Heart left ventricle (tissue), 16 donors: ENCODE data around the gene CNGB1. TPM values are rescaled to one million over a fixed set of nuclear protein-coding genes. Genes with fewer than 3 reads are reported as not detected.

Experiments
- ATAC-seq, 4 donors: fragments of 200-7000 bp; cut with Tn5 transposase; one replicate each; pipeline ENCODE4 v1.9.1; 2020 to 2022; ENCODE audit warnings: moderate library complexity in 4 of 4, mild to moderate bottlenecking in 3 of 4, moderate number of reproducible peaks in 1 of 4
- DNase-seq, 5 donors: peaks; one replicate each; pipeline ENCODE4 v3.0.0-alpha.2; 2020
- H3K27ac ChIP-seq, 12 donors: fragments of 200-600 bp; sonication (generic) in 4 of 12; one replicate each; pipeline versions ENCODE4 v1.5.0 to v1.8.0; 2016 to 2022; ENCODE audit warnings: mild to moderate bottlenecking in 2 of 12
- H3K27me3 ChIP-seq, 9 donors: fragments of 200-600 bp; sonication (generic) in 2 of 9; one replicate each; pipeline versions ENCODE4 v1.5.1 to v1.8.0; 2016 to 2022; ENCODE audit warnings: mild to moderate bottlenecking in 3 of 9
- H3K36me3 ChIP-seq, 9 donors: fragments of 200-600 bp; sonication (generic) in 2 of 9; one replicate each; pipeline versions ENCODE4 v1.5.0 to v1.8.0; 2018 to 2022; ENCODE audit warnings: mild to moderate bottlenecking in 2 of 9
- H3K4me1 ChIP-seq, 12 donors: fragments of 200-600 bp; sonication (generic) in 4 of 12; one replicate each; pipeline versions ENCODE4 v1.5.0 to v1.8.0; 2016 to 2022; ENCODE audit warnings: mild to moderate bottlenecking in 3 of 12
- H3K4me3 ChIP-seq, 12 donors: fragments of 200-600 bp; sonication (generic) in 4 of 12; one replicate each; pipeline versions ENCODE4 v1.5.0 to v1.8.0; 2017 to 2022; ENCODE audit warnings: mild to moderate bottlenecking in 9 of 12, moderate library complexity in 4 of 12
- H3K9me3 ChIP-seq, 12 donors: fragments of 200-600 bp; sonication (generic) in 4 of 12; one replicate each; pipeline versions ENCODE4 v1.5.0 to v1.8.0; 2016 to 2022; ENCODE audit warnings: mild to moderate bottlenecking in 1 of 12
- CTCF ChIP-seq, 12 donors: fragments of 200-600 bp; sonication (generic) in 4 of 12; IDR thresholded peaks; one replicate each; pipeline versions ENCODE4 v1.5.0 to v1.8.0; 2018 to 2022; ENCODE audit warnings: antibody characterized with exemption in 12 of 12, mild to moderate bottlenecking in 5 of 12
- POLR2A ChIP-seq, 2 donors: fragments of 450-650 bp; IDR thresholded peaks; one replicate each; pipeline ENCODE4 v1.6.1; 2017; ENCODE audit warnings: antibody characterized with exemption in 2 of 2, mild to moderate bottlenecking in 2 of 2, moderate library complexity in 2 of 2
- WGBS, 4 donors: extraction: QIAGEN DNeasy Blood & Tissue Kit in 2 of 4; methylation state at CpG; one replicate each; pipeline versions ENCODE4 v1.1.5 to v1.1.7; 2013 to 2018; 5-methylcytosine and 5-hydroxymethylcytosine counted together
- intact Hi-C, 10 donors: fragments of 100-400 bp; cut with DNase I; formaldehyde crosslinking; loops; one replicate each; pipeline versions ENCODE4 v1.11.1 to v1.14.2; 2022
- polyA plus RNA-seq, 2 donors: library from polyadenylated mRNA; stranded (reverse); fragments of 200-250 nt; gene quantifications; one replicate each; pipeline ENCODE4 v1.2.3, GENCODE V29; 2013
- total RNA-seq, 9 donors: library from RNA; depleted of rRNA in 2 of 9; stranded (reverse); fragments of >200 nt in 2 of 9; fragmentation: NEBNext Ultra II Directional in 3 of 9; extraction: Animal tissue kit (Norgen Biotek cat#: 25700) in 3 of 9; gene quantifications; one replicate each; pipeline versions ENCODE4 v1.1.0 to v1.2.4, GENCODE V29; 2016 to 2023
- donor health status: ischemic (EF 13 %, LVEDD 7.1; RV severe dilation, severe dysfunction).
- donor health status: healthy with polysubstance abuse.
- donor health status: DM: no; HTN: yes; CAD: no.
- donor health status: DM: no; HTN: no; CAD: no.
- donor health status: ischemic (EF 25% LVEDD 6.9; RV normal size, moderate dysfunction).
- donor health status: ischemic (EF 25% LVEDD 5.7; RV mildly dilated, moderate dysfunction).
- donor health status: healthy.
- donor health status: DM: yes; HTN: yes; CAD: no.
- donor health status: ischemic (EF 35%, LVEDD 5.7; RV mildly dilated, moderate dysfunction).
- donor health status: nonischemic (EF 11% LVEDD 7.7; RV severe dilation, severe dysfunction).
- donor health status: DM: yes; HTN: yes; CAD: no.
- donor health status: PGD.
- donor health status: ischemic (EF 29% LVEDD 5.4; RV normal size, mild dysfunction).
- donor health status: nonischemic (EF 23%, LVEDD 6.1; RV moderate dilation, normal function).

The CNGB1 gene
- total and polyA plus RNA-seq, 11 donors, result not detected

GRCh38 chr16:57960826-57961472 is 10.0 kb downstream of the CNGB1 start:
- no peaks in the 10 kb centered on the region for H3K9me3 ChIP-seq
- H3K27me3 ChIP-seq, result no peaks in the 10 kb centered on the region
- no peak overlapping the region for H3K27ac ChIP-seq
- intact Hi-C loops, result no loop called here
- TF ChIP-seq CTCF (IDR thresholded peaks at IDR 0.05) (no peak), POLR2A (IDR thresholded peaks at IDR 0.05) (no peak)
- no peaks in the 10 kb centered on the region for H3K36me3 ChIP-seq
- H3K4me3 ChIP-seq, result no peak overlapping the region
- DNase-seq (no peak), ATAC-seq (no peak)
- H3K4me1 ChIP-seq, result no peaks in the 10 kb centered on the region
- WGBS, 4 donors, result 84 to 88% (median 87%) methylated on average over 6 to 7 of the region's 7 CpGs

DNA sequence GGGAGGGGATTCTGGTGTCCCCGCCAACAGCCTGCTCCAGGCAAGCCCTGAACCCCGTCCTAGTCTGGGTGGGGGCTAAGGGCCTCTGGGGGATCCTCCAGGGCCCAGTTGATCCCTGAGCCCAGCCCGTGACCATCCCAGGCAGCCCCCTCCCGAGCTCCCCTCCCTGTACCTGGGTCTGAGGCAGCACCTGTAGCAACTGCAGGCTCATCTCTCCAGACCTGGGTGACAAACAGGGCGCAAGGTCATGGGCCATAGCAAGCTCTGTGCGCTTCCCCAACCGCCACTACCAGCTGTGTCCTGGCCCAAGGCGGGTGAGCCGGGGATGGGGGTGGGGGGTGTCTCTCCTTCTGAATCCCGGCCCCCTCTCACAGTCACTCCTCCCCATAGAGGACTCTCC is 10.6 kb downstream of the CNGB1 start:
- intact Hi-C loops, result no loop called here
- WGBS, 4 donors, result 69 to 90% (median 77%) methylated on average over 8 to 10 of the region's 10 CpGs
- Histone ChIP-seq H3K4me3 (no peak overlapping the region), H3K27ac (no peak overlapping the region), H3K9me3 (no peaks in the 10 kb centered on the region), H3K36me3 (no peaks in the 10 kb centered on the region), H3K4me1 (no peaks in the 10 kb centered on the region), H3K27me3 (no peaks in the 10 kb centered on the region)
- no peak for DNase-seq
- TF ChIP-seq CTCF (IDR thresholded peaks at IDR 0.05) (no peak), POLR2A (IDR thresholded peaks at IDR 0.05) (no peak)
- ATAC-seq, result no peak

GRCh38 chr16:57959804-57960203 is 11.1 kb downstream of the CNGB1 start:
- Histone ChIP-seq H3K9me3 (no peaks in the 10 kb centered on the region), H3K27me3 (no peaks in the 10 kb centered on the region), H3K4me1 (no peaks in the 10 kb centered on the region), H3K27ac (no peak overlapping the region), H3K36me3 (no peaks in the 10 kb centered on the region), H3K4me3 (no peak overlapping the region)
- DNase-seq (no peak), ATAC-seq (no peak)
- intact Hi-C loops, result no loop called here
- WGBS, 4 donors, result 68 to 81% (median 79%) methylated on average over 11 of the region's 11 CpGs
- TF ChIP-seq CTCF (IDR thresholded peaks at IDR 0.05) (no peak), POLR2A (IDR thresholded peaks at IDR 0.05) (no peak)

DNA sequence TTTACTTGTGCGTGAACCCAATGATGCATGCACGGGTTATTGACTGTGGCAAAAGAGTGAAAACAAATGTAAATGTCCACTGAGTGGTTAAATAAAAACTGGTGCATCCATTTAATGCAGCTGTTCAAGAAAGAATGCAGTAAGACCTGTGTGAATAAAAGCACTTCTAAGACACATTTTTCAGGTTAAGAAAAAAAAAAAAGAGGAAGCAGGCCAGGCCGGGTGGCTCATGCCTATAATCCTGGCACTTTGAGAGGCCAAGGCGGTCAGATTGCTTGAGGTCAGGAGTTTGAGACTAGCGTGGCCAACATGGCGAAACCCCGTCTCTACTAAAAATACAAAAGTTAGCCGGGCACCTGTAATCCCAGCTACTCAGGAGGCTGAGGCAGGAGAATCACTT is 11.8 kb downstream of the CNGB1 start:
- ATAC-seq, result no peak
- 80 to 90% (median 87%) methylated on average over 8 of the region's 8 CpGs for WGBS, 4 donors

More for the DNA sequence above, 11.8 kb downstream of the CNGB1 start:
- no peak overlapping the region for H3K27ac ChIP-seq
- H3K4me3 ChIP-seq, result no peak overlapping the region
- no peaks in the 10 kb centered on the region for H3K9me3 ChIP-seq
- no peaks in the 10 kb centered on the region for H3K36me3 ChIP-seq
- TF ChIP-seq POLR2A (IDR thresholded peaks at IDR 0.05) (no peak), CTCF (IDR thresholded peaks at IDR 0.05) (no peak)
- no peaks in the 10 kb centered on the region for H3K27me3 ChIP-seq
- intact Hi-C loops, result no loop called here
- DNase-seq, result no peak
- H3K4me1 ChIP-seq, result no peaks in the 10 kb centered on the region
